Omental fat pad (tissue), 4 donors: ENCODE results near the gene C1orf198. TPM values are rescaled to one million over a fixed set of nuclear protein-coding genes. Genes with fewer than 3 reads are reported as not detected.

Source experiments
- ATAC-seq: fragments of 150-250 bp; one replicate; pipeline ENCODE4 v1.9.1; 2016; ENCODE audit warnings: mild to moderate bottlenecking, moderate library complexity; ENCODE audit not compliant: low FRiP score
- DNase-seq: peaks from one replicate; pipeline ENCODE4 v3.0.0-alpha.2; 2019; ENCODE audit warnings: low spot score
- CTCF ChIP-seq, 3 donors: fragments of 450-650 bp; IDR thresholded peaks; one replicate each; pipeline ENCODE4 v1.5.1; 2016 to 2017; ENCODE audit warnings: antibody characterized with exemption in 3 of 3, mild to moderate bottlenecking in 3 of 3, moderate library complexity in 2 of 3
- total RNA-seq, 4 donors: library from RNA; depleted of rRNA; stranded (reverse); fragments of >200 nt; gene quantifications; one replicate each; pipeline ENCODE4 v1.1.0, GENCODE V29; 2016

Gene C1orf198
- total RNA-seq, 4 donors from 2014 or later = 32.8 to 98.4 (median 63.2) TPM

GRCh38 chr1:230823931-230824381 is 44.4 kb downstream of the C1orf198 start:
- DNase-seq (no peak), ATAC-seq (no peak)
- TF ChIP-seq CTCF (IDR thresholded peaks at IDR 0.05) = no peak

- DNase-seq (no peak), ATAC-seq (no peak)
- no peak for TF ChIP-seq CTCF (IDR thresholded peaks at IDR 0.05)
Observed at GRCh38 chr1:230823426-230823825, 44.9 kb downstream of the C1orf198 start.

- DNase-seq (no peak), ATAC-seq (no peak)
- TF ChIP-seq CTCF (IDR thresholded peaks at IDR 0.05) = no peak
Observed at GRCh38 chr1:230822092-230822581, 46.2 kb downstream of the C1orf198 start.

GRCh38 chr1:230821346-230821745 is 47.0 kb downstream of the C1orf198 start:
- no peak for DNase-seq
- TF ChIP-seq CTCF (IDR thresholded peaks at IDR 0.05) = no peak
- no peak for ATAC-seq

- ATAC-seq = no peak
- no peak for DNase-seq
- TF ChIP-seq CTCF (IDR thresholded peaks at IDR 0.05) = no peak
Observed at GRCh38 chr1:230820568-230820967, 47.8 kb downstream of the C1orf198 start.

GRCh38 chr1:230819976-230820375 is 48.3 kb downstream of the C1orf198 start:
- ATAC-seq (no peak), DNase-seq (no peak)

More at GRCh38 chr1:230819976-230820375, 48.3 kb downstream of the C1orf198 start:
- TF ChIP-seq CTCF (IDR thresholded peaks at IDR 0.05) = no peak
